GM12865 (cell line): ENCODE data around the gene DRGX.
A peak's percentile ranks its signal among the peaks of the same experiment; 100 is the strongest.

ENCODE experiments used
- DNase-seq: peaks from one replicate; pipeline ENCODE4 v3.0.0; 2010; ENCODE audit warnings: low read depth
- H3K4me3 ChIP-seq: 2 replicates; pipeline ENCODE4 v1.5.1; 2011; ENCODE audit warnings: mild to moderate bottlenecking, low read depth, low read length, control low read depth
- CTCF ChIP-seq: IDR thresholded peaks from 2 replicates; pipeline ENCODE4 v1.5.1; 2011; ENCODE audit warnings: low read length, control low read depth, low read depth, inconsistent platforms; ENCODE audit not compliant: insufficient read depth; ENCODE audit errors: missing control alignments

DRGX gene

GRCh38 chr10:49383853-49384252 is 12.0 kb downstream of the DRGX start:
- H3K4me3 ChIP-seq, result no peak overlapping the region
- no peak for TF ChIP-seq CTCF
- no peak for DNase-seq

- TF ChIP-seq CTCF, result no peak
- H3K4me3 ChIP-seq, result no peak overlapping the region
- DNase-seq, result no peak
Measured at GRCh38 chr10:49382826-49383225, 13.1 kb downstream of the DRGX start.

GRCh38 chr10:49382226-49382625 is 13.7 kb downstream of the DRGX start:
- no peak for TF ChIP-seq CTCF
- H3K4me3 ChIP-seq, result no peak overlapping the region
- no peak for DNase-seq

GRCh38 chr10:49381111-49381900 is 14.6 kb downstream of the DRGX start:
- no peak overlapping the region for H3K4me3 ChIP-seq
- no peak for DNase-seq
- TF ChIP-seq CTCF, result no peak

- no peak overlapping the region for H3K4me3 ChIP-seq
- peak; percentile 47 for TF ChIP-seq CTCF
- peak; percentile 39 for DNase-seq
Measured at GRCh38 chr10:49379596-49380410, 16.1 kb downstream of the DRGX start.

- TF ChIP-seq CTCF, result no peak
- no peak for DNase-seq
- no peak overlapping the region for H3K4me3 ChIP-seq
Measured at GRCh38 chr10:49377256-49377655, 18.6 kb downstream of the DRGX start.
